Mucosa of descending colon (tissue), 3 donors: ENCODE measurements around the gene BEND5. TPM values are rescaled to one million over a fixed set of nuclear protein-coding genes. Genes with fewer than 3 reads are reported as not detected.

ENCODE experiments used
- ATAC-seq: fragments of 200-7000 bp; cut with Tn5 transposase; one replicate; pipeline ENCODE4 v1.9.1; 2020; ENCODE audit warnings: mild to moderate bottlenecking, moderate library complexity
- DNase-seq, 3 donors: peaks; one replicate each; pipeline ENCODE4 v3.0.0-alpha.2; 2020
- H3K36me3 ChIP-seq: fragments of 200-600 bp; one replicate; pipeline ENCODE4 v1.8.0; 2021; ENCODE audit warnings: low read depth, mild to moderate bottlenecking
- H3K4me1 ChIP-seq: fragments of 200-600 bp; one replicate; pipeline ENCODE4 v1.8.0; 2021; ENCODE audit warnings: low read depth, mild to moderate bottlenecking
- H3K4me3 ChIP-seq: fragments of 200-600 bp; one replicate; pipeline ENCODE4 v1.8.0; 2021; ENCODE audit warnings: mild to moderate bottlenecking
- H3K9me3 ChIP-seq: fragments of 200-600 bp; one replicate; pipeline ENCODE4 v1.8.0; 2021; ENCODE audit warnings: mild to moderate bottlenecking
- intact Hi-C, 2 donors: fragments of 100-400 bp; cut with DNase I in 1 of 2; cut with micrococcal nuclease in 1 of 2; formaldehyde crosslinking; loops; one replicate each; pipeline versions ENCODE4 v1.11.0 to v1.11.1; 2022; cut with DNase I, micrococcal nuclease
- long read RNA-seq, 2 donors: library from polyadenylated mRNA; unstranded; transcript quantifications; one replicate each; pipeline ENCODE4 v2.0.0, GENCODE V29; 2019 to 2021
- total RNA-seq, 3 donors: library from RNA; stranded (reverse); fragmentation: NEBNext Ultra II Directional in 2 of 3; extraction: Animal tissue kit (Norgen Biotek cat#: 25700) in 2 of 3; gene quantifications; one replicate each; pipeline versions ENCODE4 v1.2.1 to v1.2.4, GENCODE V29; 2021 to 2023
- TF ChIP-seq, protein P1 (sequence below): fragments of 200-600 bp; IDR thresholded peaks from one replicate; pipeline ENCODE4 v1.8.0; 2022; ENCODE audit warnings: antibody characterized with exemption, mild to moderate bottlenecking
- donor health status: DM: no; HTN: no; CAD: no; lungs with moderate emphysema.
- donor health status: DM: no; HTN: no; CAD: no.
- donor health status: DM: no; HTN: yes; CAD: no.

Gene BEND5, protein sequence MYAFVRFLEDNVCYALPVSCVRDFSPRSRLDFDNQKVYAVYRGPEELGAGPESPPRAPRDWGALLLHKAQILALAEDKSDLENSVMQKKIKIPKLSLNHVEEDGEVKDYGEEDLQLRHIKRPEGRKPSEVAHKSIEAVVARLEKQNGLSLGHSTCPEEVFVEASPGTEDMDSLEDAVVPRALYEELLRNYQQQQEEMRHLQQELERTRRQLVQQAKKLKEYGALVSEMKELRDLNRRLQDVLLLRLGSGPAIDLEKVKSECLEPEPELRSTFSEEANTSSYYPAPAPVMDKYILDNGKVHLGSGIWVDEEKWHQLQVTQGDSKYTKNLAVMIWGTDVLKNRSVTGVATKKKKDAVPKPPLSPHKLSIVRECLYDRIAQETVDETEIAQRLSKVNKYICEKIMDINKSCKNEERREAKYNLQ
- total RNA-seq = 1 to 10 TPM; 1.9 to 9.1 (median 2.1) TPM
- long read RNA-seq, donor 1, transcript BEND5-201 (6 exons, 1,716 nt) = major isoform, 8 of 16 reads
- long read RNA-seq, donor 1, partial matches to known transcripts = 4 of 16 reads
- long read RNA-seq, donor 1, other reads (novel, unspliced or antisense) = 2 of 16 reads
- long read RNA-seq, donor 2 = 0 reads

DNA sequence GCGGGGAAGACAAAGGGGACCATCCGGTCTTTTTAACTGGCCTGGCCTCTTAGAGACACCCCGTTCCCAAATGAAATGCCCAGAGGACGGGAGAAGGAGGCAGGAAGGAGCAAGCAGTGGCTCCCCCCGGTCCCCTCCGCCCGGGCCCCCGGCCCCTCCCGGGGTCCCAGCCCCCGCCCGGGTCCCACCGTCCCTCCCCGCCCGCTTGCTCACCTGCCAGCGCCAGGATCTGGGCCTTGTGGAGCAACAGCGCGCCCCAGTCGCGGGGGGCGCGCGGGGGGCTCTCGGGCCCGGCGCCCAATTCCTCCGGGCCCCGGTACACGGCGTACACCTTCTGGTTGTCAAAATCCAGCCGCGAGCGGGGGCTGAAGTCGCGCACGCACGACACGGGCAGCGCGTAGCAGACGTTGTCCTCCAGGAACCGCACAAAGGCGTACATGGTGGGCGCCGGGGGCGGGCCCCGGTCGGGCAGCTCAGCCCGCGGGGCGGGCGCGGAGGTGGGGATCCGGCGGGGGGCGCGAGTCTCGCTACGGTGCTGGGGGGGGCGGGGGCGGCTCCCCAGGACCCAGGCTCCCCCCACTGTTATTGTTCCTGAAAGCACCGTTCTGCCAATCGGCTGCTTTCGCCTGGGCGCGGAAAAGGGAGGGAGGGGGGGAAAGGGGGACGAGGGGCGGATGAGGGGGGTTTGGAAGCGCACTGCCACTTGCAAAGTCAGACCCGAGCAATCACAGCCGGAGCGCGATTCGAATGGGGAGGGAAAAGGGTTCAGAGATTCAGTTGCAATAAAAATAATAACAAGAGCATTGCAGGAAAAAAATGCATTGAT is at the start of gene BEND5:
Gene BEND5, minus strand, starts transcription at position 499 of the 826 bp plus-strand sequence. Its CDS starts 60 bp downstream, at position 439.
- Histone ChIP-seq H3K36me3 (no peaks in the 10 kb centered on the region), H3K4me1 (no peaks in the 10 kb centered on the region), H3K4me3 (peak within 1 kb of the TSS; percentile 24), H3K9me3 (no peaks in the 10 kb centered on the region)
- intact Hi-C loops = no loop called here
- DNase-seq (peak; percentile 31 to 60 (median 45)), ATAC-seq (peak; percentile 63)
- TF ChIP-seq, protein P1, sequence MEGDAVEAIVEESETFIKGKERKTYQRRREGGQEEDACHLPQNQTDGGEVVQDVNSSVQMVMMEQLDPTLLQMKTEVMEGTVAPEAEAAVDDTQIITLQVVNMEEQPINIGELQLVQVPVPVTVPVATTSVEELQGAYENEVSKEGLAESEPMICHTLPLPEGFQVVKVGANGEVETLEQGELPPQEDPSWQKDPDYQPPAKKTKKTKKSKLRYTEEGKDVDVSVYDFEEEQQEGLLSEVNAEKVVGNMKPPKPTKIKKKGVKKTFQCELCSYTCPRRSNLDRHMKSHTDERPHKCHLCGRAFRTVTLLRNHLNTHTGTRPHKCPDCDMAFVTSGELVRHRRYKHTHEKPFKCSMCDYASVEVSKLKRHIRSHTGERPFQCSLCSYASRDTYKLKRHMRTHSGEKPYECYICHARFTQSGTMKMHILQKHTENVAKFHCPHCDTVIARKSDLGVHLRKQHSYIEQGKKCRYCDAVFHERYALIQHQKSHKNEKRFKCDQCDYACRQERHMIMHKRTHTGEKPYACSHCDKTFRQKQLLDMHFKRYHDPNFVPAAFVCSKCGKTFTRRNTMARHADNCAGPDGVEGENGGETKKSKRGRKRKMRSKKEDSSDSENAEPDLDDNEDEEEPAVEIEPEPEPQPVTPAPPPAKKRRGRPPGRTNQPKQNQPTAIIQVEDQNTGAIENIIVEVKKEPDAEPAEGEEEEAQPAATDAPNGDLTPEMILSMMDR = no peak

DNA sequence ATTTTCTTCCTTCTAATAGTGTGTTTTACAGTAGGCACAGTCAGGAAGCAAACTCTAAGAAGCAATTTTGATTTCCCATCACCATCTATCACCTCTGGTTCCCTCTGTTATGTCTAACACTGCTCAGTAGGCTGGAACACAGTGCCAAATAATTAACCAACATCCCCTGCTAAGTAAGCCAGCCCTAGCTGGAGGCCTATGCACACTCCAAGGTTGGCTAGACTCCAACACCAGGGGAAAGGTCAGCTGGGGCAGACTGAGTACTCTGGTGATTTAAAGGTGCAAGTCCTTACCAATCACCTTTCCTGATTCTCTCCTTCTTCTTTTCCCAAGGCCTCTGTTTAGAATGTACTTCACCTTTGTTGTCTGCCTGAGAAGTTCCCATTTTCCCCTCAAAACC is 46.5 kb upstream of the BEND5 start:
- Histone ChIP-seq H3K4me1 (no peaks in the 10 kb centered on the region), H3K36me3 (no peaks in the 10 kb centered on the region), H3K4me3 (no peak overlapping the region), H3K9me3 (no peaks in the 10 kb centered on the region)
- TF ChIP-seq, protein P1 = no peak
- intact Hi-C loops = no loop called here
- ATAC-seq (peak; percentile 48), DNase-seq (peak in 2 of 3 donors; percentile 19 to 40)

DNA sequence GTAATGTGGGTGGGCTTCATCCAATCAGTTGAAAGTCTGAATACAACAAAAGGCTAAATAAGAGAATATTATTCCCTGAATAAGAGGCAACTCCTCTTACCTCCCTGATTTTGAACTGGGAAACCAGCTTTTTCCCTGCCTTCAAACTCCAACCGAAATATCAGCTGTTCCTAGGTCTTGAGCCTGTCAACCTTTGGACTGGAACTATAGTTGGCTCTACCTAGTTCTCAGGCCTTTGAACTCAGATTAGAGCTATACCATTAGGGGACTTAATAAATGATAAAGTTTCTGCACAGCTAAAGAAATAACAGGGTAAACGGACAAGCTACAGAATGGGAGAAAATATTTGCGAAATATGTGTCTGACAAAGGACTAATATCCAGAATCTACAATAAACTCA is 43.8 kb upstream of the BEND5 start:
- ATAC-seq (no peak), DNase-seq (no peak)
- Histone ChIP-seq H3K36me3 (no peaks in the 10 kb centered on the region), H3K4me1 (no peaks in the 10 kb centered on the region), H3K9me3 (no peaks in the 10 kb centered on the region), H3K4me3 (no peak overlapping the region)
- TF ChIP-seq, protein P1 = no peak
- intact Hi-C loops = no loop called here

DNA sequence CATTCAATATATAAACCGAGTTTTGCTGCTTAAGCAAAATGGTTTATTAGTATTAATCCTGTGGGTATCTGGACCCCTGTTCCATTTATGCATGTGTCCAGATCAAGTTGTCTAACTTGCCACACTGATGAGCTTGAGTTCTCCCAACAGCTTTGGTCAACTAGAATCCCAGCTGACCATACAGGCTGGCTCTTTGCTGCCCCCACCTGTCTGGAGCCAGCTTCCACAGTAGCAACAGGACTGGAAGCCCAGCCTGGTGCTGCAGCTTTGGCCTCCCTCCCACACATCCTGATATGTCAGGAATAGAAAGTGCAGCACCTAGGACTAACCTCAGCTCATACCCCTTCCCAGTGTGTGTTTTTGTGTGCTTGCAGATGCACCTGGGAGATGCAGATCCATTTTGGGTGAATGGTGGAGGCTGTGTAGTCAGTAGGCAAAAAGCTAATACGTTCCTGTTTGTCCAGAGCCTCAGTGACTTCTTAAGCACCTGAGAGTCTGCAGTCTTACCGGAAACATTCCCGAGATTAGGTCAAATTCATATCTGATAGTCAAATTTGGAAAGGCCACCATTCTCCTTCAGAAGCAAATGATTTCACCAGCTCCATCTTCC is 40.9 kb upstream of the BEND5 start:
- TF ChIP-seq, protein P1 = peak; percentile 44
- H3K36me3 ChIP-seq = no peaks in the 10 kb centered on the region
- DNase-seq = peak; percentile 44 to 74 (median 71)
- no peaks in the 10 kb centered on the region for H3K9me3 ChIP-seq
- peak; percentile 71 for ATAC-seq
- intact Hi-C loops = loop anchor here in 1 of 2 donors (10.0 kb wide), 1 partner anchor 143 kb away; no protein-coding TSS in a partner anchor
- no peaks in the 10 kb centered on the region for H3K4me1 ChIP-seq
- no peak overlapping the region for H3K4me3 ChIP-seq

DNA sequence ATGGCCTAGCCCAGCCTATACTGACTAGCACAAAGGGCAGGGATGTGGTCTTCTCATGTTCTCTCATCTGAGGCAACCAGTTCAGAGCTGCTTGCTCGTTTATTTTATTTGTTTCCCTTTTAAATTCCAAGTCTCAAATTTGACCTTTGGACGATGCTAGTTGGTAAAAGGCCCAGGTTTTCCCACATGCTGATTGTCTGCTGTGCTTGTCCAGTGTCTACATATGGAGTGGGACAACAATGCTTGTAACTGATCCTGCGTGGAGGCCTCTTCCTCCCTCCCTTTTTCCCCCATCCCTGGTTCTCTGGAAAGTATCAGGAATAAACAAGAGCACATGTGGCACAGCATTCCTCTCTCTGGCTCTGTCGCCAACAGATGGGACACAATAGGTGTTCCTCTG is 34.0 kb upstream of the BEND5 start:
- Histone ChIP-seq H3K9me3 (no peaks in the 10 kb centered on the region), H3K4me1 (no peaks in the 10 kb centered on the region), H3K4me3 (no peak overlapping the region), H3K36me3 (no peaks in the 10 kb centered on the region)
- intact Hi-C loops = loop anchor here in 1 of 2 donors (10.0 kb wide), 1 partner anchor 136 kb away; no protein-coding TSS in a partner anchor
- no peak for ATAC-seq
- DNase-seq = no peak
- TF ChIP-seq, protein P1 = no peak
